HG02798 (cell line): ENCODE results near the gene SPATA3.

ENCODE experiments used
- ATAC-seq: cut with Tn5 transposase; IDR thresholded peaks from one replicate; pipeline ENCODE4 v1.9.1; 2021; ENCODE audit warnings: mild to moderate bottlenecking; ENCODE audit not compliant: unreplicated experiment, poor library complexity

Gene SPATA3

DNA sequence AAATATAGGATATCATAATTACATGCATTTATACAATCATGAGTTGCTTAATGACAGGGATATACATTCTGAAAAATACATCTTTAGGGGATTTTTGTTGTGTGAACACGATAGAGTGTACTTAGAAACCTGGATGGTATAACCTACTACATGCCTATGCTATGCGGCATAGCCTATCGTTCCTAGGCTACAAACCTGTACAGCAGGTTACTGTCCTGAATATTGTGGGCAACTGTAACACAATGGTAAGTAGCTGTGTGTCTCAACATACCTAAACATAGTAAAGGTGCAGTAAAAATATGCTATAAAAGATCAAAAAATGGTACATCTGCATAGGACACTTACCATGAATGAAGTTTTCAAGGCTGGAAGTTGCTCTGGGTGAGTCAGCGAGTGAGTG lies 47.9 kb downstream of the SPATA3 start:
- ATAC-seq: no peak

DNA sequence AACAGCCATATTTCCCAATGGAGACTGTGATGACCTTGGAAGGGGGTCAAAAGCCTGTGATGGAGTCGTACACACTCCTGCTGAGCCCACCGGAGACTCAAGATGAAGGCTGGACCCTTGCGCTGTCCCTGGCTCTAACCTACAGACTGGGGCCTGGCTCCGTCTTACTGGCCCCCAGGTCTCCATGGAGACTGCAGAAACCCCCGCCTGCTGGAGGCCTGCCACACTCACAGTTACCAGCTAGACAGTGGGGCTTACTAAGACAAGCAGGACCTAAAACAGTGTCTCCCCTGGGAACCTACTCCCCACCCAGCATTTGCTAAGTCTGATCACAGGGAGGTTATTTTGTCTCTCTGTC lies 51.0 kb downstream of the SPATA3 start:
- ATAC-seq: no peak

DNA sequence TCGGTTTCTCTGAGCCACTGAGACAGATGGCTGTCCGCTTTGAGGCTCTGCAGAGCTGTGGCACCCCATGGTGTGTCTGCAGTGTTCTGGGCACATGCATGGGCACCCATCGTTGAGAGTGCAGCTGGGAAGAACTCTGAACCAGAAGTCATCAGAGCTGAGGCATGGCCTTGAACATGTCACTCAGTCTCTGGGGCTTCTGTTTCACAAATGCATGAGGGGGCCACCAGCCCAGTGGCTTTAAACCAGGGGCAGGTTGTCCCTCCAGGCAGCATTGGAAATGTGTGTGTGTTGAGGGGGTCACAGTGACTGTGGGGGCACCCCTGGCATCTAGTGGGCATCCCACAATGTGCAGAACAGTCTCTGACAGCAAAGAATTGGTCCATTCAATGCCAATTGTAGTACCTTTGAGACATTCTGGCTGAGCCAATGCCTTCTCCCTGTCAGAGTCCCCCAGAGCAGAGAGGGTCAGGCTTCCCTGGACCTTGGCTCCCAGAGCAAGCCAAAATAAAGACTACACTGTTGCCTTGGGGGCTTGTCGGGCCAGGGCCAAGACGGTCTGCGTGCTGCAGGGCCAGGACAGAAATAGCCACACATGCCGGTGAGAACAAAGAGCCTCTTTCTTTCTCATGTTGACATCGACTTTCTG lies 51.5 kb downstream of the SPATA3 start:
- ATAC-seq: no peak

DNA sequence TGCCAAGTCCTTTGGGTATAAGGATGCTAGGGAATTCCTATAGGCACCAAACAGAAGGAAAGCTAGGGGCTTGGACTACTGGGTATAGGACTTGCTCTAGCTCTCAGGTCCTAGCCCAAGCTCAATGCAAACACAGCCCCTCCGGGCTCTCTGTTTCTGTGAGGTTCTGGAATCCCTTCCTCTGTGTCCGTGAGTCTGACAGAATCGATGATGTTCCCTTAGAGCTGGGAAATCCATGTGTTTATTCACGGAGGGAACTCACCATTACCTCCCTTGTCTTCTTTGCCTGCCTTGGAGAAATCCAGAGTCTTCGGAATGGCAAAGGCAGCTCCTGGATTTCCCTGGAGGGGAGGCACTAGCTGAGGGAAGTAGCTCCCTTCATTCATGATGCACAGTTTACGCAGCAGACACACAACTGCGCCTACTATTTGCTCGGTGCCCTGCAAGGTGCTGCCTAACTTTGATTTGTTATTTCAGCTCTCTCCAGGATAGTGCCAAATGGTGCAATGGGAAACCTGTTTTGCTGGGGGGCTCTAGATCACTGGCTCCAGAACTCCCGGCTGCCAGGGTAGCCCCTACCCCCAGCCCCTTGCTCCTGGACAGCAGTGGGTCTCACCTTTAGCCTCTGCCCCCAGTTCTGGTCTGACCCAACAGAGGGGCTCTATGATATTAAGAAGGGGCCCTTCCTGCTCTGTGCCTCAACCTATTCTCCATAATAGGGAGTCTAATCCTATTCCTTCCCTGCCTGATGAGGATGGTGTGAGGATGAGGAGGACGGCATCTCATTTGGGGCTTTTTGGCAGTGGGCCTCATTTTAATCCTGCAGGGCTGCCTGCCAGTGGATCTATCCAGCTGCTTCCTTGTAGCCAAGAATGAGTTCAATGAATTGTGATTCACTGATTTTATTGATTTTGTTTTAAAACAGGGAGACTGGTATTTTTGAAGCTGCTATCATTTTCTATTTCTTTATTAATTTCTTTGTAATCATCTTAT lies 52.3 kb downstream of the SPATA3 start:
- no peak for ATAC-seq

DNA sequence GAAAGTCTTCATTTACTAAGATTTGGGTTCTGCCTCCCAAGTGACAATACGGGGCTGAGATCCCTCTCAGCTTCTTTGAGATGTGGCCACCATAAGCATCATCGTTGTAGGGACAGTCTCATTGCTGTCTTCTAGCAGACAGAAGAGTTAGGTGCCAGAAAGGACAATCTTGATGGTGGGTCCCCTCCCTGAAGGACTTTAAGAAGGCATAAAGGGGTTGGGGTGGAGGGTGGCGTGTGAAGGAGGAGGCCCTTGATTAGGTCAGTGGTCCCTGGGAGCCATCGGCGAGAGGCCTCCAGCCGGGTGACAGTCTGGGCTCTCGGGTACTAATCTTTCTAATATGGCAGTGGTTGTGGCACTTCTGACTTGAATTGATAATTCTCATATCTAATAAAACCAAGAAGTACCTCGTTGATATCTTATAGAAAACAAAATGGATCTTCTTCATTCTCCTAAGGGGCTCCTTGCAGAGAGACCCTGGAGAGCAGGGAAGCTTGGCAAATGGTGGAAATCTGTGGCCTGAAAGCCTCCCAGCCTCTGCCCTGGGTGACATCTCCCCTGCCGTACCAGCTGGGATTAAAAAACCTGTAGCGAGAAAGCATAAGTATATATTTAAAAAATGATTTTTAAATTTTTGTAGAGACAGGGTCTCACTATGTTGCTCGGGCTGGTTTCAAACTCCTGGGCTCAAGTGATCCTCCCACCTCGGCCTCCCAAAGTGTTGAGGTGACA lies 53.5 kb downstream of the SPATA3 start:
- ATAC-seq: no peak

DNA sequence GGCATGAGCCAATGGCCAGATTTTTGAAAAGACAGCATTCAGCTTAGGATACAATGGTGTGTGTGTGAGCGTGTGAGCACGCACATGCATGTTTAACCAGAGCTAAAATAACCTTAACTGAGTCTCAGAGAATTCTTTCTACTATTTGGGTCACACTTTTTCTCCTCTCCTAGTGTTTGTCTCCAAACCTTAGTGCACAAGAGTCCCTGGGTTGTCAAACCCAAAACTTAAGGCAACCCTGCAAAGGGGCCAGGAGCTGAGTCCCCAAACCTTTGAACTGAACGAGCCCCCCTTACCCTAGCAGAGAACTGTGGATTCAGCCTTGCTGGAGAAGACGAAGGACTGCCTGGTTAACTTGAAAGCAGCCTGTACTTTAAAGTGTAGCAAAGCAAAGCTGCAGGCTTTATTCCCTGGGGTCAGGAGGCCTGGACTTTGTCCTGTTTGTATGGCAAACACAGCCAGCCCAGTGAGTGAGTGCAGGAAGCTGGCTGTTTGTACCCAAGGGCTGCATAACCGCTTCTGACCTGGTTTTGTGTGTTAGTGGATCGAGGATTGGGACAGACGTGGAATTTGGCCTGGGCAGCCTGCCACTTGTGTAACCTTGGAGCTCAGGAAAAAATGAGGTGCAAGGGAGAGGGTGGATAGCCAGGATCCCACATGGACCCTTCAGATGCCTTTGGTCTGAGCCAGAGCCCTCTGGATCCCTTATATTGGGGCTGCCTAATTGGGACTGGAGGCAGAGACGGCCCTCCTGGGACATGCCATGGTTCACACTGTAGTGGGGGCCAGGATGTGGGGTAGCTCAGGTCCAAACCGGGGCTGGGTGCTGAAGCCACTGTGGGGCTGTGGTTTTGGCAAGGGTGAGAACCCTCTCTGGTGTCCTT lies 54.3 kb downstream of the SPATA3 start:
- no peak for ATAC-seq

DNA sequence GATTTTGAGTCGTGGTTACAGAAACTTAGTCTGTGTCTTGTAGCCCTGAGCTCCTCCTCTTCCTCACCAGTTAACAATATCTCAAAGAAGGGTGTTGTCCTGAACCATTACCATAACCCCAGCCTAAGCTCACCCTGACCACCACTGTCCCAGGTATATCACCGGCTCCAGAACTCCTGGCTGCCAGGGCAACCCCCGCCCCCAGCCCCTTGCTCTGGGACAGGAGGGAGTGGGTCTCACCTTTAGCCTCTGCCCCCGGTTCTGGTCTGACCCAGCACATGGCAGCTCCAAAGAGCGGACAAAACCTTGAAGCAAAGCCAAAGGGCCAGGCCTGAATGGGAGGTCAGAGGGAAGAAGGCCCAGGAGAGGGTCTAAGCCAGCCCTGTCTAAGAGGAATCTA lies 55.2 kb downstream of the SPATA3 start:
- no peak for ATAC-seq

DNA sequence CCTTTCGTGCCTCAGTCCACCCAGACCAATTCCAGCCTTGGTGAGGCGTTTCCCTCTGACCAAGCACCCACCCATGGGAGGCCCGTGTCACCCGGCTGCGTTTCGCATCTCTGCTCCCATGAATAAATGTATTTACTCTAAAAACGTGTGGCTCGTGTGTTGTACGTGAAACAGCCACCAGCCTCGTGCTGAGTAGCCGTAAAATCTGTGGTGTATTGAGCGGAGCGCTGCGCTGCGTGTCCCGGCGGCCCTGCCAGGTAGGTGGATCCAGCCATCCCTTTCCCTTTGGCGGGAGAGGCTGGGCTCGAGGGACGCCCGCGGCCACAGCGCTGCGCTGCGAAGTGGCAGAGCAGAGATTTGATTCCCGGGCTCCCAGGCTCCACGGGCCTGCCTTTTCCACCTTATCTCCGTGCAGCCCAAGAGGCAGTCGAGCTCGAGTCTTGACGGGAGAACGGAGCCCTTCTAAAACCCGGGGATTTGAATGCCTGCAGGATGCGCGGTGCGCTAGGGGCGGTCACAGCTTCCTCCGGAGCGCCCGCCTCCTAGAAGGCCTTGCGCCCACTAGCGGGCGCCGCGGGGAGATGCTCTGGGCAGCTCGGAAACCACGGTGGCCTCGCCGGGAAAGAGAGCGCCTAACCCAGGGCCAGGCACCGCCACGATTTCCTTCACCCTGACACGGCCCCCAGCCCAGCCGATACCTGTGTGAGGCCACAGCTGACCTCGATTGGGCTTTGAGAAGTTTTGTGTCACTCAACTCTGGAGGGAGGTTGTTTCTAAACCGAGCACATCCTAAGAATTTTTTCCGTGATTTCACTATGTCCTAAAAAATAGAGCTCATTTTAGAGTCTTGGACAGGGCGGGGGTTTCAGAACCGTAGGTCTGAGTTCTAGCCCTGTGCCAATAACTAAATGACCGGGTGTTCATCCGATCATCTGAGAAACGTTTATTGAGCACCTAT lies 56.9 kb downstream of the SPATA3 start:
- ATAC-seq: peak; percentile 67

DNA sequence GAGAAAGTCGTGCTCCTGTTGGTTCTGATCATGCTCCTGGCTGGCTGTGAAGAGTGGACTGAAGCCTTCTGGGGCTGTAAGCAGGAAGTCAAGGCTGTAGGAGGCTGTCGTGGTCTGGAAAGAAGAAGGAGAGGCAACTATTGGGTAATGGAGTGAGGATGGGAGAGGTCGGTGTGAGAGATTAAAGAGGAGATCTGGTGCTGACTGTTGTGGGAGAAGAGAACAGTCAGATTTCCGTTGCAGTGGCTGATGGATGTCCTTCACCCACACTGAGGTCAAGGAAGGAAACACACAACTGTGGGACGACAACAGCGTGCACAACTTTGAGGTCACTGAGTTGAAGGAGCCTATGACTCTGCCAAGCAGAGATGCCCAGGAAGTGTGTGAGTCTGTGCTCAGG lies 57.9 kb downstream of the SPATA3 start:
- ATAC-seq: no peak

DNA sequence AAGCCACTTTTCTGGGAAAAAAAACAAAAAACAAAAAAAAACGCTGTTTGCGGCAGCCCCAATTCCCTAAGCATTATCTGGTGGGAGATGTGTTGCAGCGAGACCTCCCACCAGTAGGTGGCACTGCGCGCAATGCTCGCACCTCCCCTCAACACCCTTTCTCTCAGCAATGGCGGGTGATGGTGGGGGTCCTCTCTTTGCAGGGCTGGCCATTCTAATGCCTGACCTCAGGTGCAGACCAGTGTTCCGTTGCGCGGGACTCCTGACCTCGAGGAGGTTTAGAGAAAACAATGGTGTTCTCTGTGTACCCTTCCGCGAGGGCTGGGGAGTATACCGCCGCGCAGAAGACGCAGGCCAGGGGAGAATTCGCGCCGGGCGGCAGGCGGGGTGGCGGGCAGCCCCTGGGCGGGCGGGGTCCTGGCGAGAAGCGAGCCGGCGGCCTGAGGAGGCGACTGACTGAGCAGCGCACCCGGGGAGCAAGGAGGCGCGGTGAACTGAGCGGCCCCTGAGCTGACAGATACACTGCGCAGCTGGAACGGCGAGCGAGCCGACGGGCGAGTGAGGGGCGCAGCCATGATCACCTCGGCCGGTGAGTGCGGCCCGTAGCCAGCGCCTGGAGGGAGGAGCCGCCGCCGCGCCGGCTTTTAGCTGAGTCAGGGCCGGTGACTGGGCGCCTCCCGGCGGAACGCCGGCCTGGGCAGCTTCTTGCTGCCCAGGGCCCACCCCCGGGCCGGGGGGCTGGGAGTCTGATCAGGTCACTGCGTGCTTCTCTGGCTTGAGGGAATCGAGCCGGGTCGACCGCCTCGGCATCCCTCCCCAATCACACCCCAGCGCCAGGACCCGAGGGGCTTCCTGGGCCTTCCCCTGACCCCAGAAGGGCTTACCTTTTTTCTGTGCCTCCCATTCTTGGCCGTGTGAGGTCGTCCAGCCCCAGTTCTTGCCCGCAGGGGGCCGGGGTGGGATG lies 60.8 kb downstream of the SPATA3 start, which contains the start of gene PSMD1:
Gene PSMD1, plus strand, starts transcription at position 415 of the 964 bp plus-strand sequence. Its CDS starts 159 bp downstream, at position 574.
- ATAC-seq: peak; percentile 81

DNA sequence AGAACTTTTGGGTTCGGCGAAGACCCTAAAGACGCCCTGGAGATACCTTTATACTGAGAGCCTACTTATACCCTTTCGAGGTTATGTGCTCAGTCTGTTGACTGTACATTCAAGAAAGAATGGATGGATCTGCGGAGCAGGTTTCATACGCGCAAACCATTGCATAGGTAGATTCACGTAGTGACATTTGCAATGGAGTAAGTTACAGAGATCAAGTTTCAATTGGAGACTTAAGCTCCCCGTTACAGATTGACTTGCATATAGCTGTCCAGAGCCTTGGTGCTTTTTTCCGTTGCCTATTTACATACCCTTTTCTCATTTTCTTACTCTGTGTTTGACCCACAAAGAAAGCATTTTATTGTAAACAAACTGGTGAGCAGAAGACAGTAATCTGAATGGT lies 61.7 kb downstream of the SPATA3 start:
- ATAC-seq: no peak
